ENCODE results near the gene HDAC8.
"Not testable (repeated sequence)": the region's sequence is repeated elsewhere in the genome, so short reads cannot be mapped to it uniquely, and the experiment has no call there.

HDAC8 gene

DNA sequence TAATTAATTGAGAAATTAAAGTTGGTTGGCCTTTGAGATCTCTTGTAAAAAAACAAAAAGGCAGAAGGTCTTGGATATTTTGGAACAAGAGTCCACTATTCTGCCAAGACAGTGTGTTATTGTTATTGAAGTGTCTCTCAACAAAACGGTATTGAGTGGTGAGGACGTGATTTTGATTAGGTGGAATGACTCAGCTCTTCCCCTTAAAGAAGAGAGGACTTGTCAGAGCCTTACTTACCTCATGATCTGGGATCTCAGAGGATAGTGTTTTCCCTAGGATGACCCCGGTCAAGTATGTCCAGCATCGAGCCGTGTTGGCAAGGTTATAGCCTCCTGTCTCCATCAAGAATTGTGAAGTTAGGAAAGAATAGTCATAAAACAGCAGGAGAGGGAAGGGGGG, 110.9 kb downstream of the HDAC8 start:
- TF ChIP-seq, protein P1, sequence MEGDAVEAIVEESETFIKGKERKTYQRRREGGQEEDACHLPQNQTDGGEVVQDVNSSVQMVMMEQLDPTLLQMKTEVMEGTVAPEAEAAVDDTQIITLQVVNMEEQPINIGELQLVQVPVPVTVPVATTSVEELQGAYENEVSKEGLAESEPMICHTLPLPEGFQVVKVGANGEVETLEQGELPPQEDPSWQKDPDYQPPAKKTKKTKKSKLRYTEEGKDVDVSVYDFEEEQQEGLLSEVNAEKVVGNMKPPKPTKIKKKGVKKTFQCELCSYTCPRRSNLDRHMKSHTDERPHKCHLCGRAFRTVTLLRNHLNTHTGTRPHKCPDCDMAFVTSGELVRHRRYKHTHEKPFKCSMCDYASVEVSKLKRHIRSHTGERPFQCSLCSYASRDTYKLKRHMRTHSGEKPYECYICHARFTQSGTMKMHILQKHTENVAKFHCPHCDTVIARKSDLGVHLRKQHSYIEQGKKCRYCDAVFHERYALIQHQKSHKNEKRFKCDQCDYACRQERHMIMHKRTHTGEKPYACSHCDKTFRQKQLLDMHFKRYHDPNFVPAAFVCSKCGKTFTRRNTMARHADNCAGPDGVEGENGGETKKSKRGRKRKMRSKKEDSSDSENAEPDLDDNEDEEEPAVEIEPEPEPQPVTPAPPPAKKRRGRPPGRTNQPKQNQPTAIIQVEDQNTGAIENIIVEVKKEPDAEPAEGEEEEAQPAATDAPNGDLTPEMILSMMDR (IDR thresholded peaks at IDR 0.05; ENCODE audit: insufficient read depth, low read depth, low read length, missing control alignments), result no peak
- no peak overlapping the region for H3K4me3 ChIP-seq (ENCODE audit: low read depth, low read length)
- no peak for DNase-seq (ENCODE audit: low read depth)

DNA sequence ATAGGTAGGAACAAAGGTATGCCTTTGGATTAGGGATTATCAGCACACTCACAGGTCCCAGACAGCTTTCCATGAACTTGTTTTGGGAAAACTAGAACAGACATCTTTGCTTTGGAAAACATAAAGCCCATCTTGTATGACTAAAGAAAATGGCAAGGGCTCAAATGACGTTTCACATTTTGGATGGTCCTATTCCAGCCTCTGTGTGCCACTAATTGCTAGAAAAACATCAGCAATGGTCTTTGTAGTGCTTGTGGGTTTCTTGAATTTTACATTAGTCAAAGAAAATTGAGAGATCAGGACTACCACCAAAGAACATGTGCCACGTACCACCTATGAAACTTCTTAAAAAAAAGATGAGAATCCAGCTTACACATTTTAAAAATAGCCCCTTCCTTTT, 111.4 kb downstream of the HDAC8 start:
- TF ChIP-seq, protein P1 (IDR thresholded peaks at IDR 0.05; ENCODE audit: insufficient read depth, low read depth, low read length, missing control alignments), result no peak
- no peak overlapping the region for H3K4me3 ChIP-seq (ENCODE audit: low read depth, low read length)
- no peak for DNase-seq (ENCODE audit: low read depth)

DNA sequence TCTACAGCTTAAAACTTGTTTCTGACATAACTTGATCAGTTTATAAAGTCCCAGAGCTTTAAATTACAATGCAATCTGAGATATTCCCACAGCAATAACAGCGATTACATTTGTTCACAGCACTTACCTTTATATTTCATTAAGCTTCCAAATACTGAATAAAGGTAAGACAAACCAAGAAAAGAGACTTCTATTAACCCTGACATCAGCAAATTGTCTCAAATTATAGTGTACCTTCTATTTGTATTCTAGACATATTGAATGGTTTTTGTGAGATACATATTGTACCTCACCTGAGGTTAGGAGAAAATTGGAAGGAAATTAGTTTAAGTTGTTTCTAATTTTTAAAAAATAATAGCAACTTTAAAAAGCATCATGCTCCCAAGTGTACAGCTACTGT, 111.9 kb downstream of the HDAC8 start:
- no peak overlapping the region for H3K4me3 ChIP-seq (ENCODE audit: low read depth, low read length)
- TF ChIP-seq, protein P1 (IDR thresholded peaks at IDR 0.05; ENCODE audit: insufficient read depth, low read depth, low read length, missing control alignments), result no peak
- DNase-seq (ENCODE audit: low read depth), result no peak

DNA sequence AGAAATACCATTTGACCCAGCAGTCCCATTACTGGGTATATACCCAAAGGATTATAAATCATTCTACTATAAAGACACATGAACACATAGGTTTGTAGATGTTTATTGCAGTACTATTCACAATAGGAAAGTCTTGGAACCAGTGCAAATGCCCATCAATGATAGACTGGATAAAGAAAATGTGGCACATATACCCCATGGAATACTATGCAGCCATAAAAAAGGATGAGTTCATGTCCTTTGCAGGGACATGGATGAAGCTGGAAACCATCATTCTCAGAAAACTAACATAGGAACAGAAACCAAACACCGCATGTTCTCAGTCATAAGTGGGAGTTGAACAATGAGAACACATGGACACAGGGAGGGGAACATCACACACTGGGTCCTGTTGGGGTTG, 123.6 kb downstream of the HDAC8 start:
- not testable (repeated sequence) for DNase-seq (ENCODE audit: low read depth); H3K4me3 ChIP-seq (ENCODE audit: low read depth, low read length)

DNA sequence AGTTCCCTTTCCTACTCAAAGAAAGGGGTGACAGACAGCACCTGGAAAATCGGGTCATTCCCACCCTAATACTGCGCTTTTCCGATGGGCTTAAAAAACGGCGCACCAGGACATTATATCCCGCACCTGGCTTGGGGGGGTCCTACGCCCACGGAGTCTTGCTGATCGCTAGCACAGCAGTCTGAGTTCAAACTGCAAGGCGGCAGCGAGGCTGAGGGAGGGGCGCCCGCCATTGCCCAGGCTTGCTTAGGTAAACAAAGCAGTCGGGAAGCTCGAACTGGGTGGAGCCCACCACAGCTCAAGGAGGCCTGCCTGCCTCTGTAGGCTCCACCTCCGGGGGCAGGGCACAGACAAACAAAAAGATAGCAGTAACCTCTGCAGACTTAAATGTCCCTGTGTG, 131.9 kb downstream of the HDAC8 start:
- not testable (repeated sequence) for DNase-seq (ENCODE audit: low read depth); H3K4me3 ChIP-seq (ENCODE audit: low read depth, low read length)

DNA sequence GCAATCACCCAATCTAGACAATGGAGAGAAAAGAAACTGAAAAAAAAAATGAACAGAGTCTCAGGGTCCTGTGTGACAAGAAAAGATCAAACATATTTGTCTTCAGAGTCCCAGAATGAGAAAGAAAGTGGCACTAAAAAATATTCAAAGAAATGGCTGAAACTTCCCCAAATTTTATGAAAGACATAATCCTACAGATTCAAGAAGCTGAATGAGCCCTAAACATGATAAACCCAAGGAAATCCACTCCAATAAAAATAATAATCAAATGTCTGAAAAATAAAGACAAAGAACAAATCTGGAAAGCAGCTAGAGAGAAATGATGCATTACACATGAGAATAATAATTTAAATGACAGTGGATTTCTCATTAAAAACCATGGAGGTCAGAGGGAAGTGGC, 136.6 kb downstream of the HDAC8 start:
- no peak for DNase-seq (ENCODE audit: low read depth)
- no peak overlapping the region for H3K4me3 ChIP-seq (ENCODE audit: low read depth, low read length)
- TF ChIP-seq, protein P1 (IDR thresholded peaks at IDR 0.05; ENCODE audit: insufficient read depth, low read depth, low read length, missing control alignments), result no peak

DNA sequence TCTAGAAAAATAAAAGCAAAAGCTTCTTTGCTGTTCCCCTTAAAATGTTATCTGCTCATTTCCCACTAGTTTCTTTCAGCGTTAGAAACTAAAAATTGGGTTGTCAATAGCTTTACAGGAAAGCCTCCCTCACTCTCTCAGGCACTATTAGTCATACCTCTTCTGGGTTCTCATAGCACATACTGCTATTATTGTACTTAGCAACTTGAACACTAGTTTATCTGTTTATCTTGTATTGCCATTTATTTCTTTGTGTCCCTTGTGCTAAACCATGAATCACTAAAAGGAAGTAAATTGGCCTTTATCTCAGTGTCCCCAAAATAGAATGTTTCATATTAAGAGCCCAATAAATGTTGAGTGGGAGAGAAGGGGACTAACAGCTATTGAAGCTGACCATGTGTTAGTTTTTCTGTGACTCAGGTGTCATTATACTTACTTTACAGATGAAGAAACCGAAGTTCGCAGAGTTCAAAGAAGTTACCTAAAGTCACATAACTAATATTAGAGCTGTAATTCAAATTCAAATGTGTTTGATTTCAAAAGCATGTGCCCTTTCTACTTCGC, 142.2 kb downstream of the HDAC8 start:
- no peak for DNase-seq (ENCODE audit: low read depth)
- TF ChIP-seq, protein P1 (IDR thresholded peaks at IDR 0.05; ENCODE audit: insufficient read depth, low read depth, low read length, missing control alignments), result no peak
- no peak overlapping the region for H3K4me3 ChIP-seq (ENCODE audit: low read depth, low read length)

DNA sequence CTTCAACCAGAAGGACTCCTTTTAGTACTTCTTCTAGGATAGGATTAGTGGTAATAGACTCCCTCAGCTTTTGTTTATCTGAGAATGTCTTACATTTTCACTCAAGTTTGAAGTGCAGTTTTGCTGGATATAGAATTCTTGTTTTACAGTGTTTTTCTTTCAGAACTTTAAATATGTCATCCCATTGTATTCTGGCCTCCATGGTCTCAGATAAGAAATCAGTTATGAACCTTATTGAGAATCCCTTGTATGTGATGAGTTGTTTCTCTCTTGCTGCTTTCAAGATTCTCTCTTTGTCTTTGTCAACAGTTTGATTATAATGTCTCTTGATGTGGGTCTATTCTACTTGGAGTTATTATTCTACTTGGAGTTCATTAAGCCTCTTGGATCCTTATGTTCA, 150.8 kb downstream of the HDAC8 start:
- TF ChIP-seq, protein P1 (IDR thresholded peaks at IDR 0.05; ENCODE audit: insufficient read depth, low read depth, low read length, missing control alignments), result no peak
- no peak for DNase-seq (ENCODE audit: low read depth)
- H3K4me3 ChIP-seq (ENCODE audit: low read depth, low read length), result no peak overlapping the region

All from GM12865 (cell line).